ENCODE measurements around the gene UTP18. TPM values are rescaled to one million over a fixed set of nuclear protein-coding genes. Genes with fewer than 3 reads are reported as not detected.

The UTP18 gene
- total RNA-seq, 1 experiment from 2014 or later, result 64.2 TPM

DNA sequence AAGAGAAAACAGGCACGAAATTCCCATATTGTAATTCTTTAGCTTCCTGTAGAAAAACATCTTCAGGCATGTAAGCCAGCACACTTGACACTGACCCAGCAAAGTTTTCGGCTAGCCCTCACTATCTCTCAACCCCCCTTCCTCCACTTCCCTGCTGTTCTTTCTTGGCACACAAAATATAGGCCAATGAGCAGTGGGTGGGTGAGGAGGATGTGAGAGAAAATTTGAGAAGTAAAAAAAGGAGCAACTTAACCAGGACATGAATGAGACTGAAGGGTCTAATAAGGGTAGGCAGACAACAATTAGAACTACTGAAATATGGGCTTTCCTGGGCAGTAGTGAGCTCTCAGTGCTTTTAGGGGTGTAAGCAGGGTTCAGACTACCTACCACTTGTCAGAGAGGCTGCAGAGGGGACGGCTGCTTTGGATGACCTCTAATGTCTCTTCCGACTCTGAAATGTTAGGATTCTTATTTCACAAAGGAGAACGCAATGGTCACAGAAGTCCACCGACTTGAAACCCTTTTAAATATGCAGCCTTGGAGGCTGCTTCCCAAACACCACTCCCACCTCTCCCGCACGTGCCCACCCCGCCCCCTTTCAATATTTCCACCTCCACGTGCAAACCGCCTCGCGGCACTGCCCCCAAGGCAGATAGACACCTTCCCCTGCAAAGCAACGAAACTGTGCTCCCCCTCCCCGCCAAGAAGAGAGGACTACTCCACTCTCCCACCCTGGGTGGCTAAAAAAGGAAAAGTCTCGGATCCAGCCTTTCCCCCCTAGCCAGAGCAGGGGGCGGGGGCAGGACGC is 1.4 kb upstream of the UTP18 start:
- Histone ChIP-seq H3K9ac (ENCODE audit: low read length) (peak overlapping the region; percentile 97), H2AFZ (ENCODE audit: low read length) (peak overlapping the region; percentile 95), H3K4me1 (ENCODE audit: insufficient read depth, low read length) (peaks cover 36% of the 10 kb centered on the region), H3F3A (ENCODE audit: low read length, unreplicated experiment) (no peaks in the 10 kb centered on the region), H4K20me1 (ENCODE audit: low read length) (peaks cover 54% of the 10 kb centered on the region), H3K9me3 (ENCODE audit: low read length) (no peaks in the 10 kb centered on the region), H3K36me3 (ENCODE audit: low read depth, low read length) (peaks cover 32% of the 10 kb centered on the region; the same call in 1 of the 2 replicates), H3K27ac (ENCODE audit: low read length) (peak overlapping the region; percentile 91), H3K4me2 (ENCODE audit: low read length) (peak overlapping the region; percentile 87), H3K79me2 (ENCODE audit: low read length) (peaks cover 98% of the 10 kb centered on the region), H3K27me3 (ENCODE audit: low read length) (no peaks in the 10 kb centered on the region), H3K9me2 (replicated peaks; ENCODE audit: low read length) (no peaks in the 10 kb centered on the region), H3K4me3 (ENCODE audit: low read length) (peak overlapping the region; percentile 89)
- POLR2A ChIA-PET (ENCODE audit: unreplicated experiment), result interaction anchor here (0.6 kb wide), 1 partner anchor 14 kb away, joined by 4 read pairs; no protein-coding TSS in a partner anchor
- CTCF ChIA-PET, result no interaction called here
- intact Hi-C loops (cut with micrococcal nuclease), result no loop called here
- ATAC-seq (no peak), DNase-seq (peak; percentile 34)
- TSS peak; percentile 20 for BruUV-seq (replicated peaks)
- TF ChIP-seq EZH2phosphoT487 (IDR thresholded peaks at IDR 0.05; ENCODE audit: borderline replicate concordance, low read length) (no peak), EZH2 (IDR thresholded peaks at IDR 0.05; ENCODE audit: low read length, unreplicated experiment) (no peak)
- TF ChIP-seq, protein P1, sequence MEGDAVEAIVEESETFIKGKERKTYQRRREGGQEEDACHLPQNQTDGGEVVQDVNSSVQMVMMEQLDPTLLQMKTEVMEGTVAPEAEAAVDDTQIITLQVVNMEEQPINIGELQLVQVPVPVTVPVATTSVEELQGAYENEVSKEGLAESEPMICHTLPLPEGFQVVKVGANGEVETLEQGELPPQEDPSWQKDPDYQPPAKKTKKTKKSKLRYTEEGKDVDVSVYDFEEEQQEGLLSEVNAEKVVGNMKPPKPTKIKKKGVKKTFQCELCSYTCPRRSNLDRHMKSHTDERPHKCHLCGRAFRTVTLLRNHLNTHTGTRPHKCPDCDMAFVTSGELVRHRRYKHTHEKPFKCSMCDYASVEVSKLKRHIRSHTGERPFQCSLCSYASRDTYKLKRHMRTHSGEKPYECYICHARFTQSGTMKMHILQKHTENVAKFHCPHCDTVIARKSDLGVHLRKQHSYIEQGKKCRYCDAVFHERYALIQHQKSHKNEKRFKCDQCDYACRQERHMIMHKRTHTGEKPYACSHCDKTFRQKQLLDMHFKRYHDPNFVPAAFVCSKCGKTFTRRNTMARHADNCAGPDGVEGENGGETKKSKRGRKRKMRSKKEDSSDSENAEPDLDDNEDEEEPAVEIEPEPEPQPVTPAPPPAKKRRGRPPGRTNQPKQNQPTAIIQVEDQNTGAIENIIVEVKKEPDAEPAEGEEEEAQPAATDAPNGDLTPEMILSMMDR (conservative IDR thresholded peaks at IDR 0.05; ENCODE audit: low read depth, low read length), result no peak

DNA sequence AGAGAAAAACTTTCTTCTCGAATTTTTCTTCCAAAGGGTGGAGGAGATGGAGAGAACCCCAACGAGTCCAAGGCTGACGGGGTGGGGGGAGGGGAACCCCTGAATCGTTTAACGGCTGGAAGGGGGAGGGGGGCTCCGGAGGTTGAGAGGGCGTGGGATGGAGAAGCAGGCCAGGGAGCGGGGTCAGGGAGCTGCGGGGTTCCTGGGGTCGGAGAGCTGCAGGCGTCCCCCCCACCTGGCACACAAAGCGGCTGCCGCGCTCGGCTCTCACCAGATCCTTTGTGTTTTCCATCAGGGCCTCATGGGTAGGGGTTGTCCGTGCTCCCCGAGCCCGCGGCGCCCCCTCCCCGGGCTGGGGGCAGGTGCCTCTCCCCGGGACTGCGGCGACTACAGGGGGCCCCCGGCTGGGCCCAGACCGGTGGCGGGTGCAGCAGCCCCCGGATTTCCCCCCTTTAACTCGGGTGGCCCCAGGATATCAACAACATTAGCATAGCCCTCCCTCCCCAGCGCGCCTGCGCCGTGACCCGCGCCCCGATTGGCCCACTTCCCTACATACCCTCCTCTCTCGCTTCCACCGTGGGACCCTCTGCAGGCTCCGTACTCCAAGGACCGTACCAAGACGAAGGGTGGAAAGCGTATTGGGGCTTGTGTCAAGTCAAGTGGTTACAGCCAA is 646 bp upstream of the UTP18 start, which contains the start of gene MBTD1:
TSS of gene MBTD1 (minus strand) at position 486 of the 673 bp plus-strand sequence. CDS start 34,888 bp downstream, outside the sequence.
- Histone ChIP-seq H3K4me1 (ENCODE audit: insufficient read depth, low read length) (peaks cover 41% of the 10 kb centered on the region), H3K9me3 (ENCODE audit: low read length) (no peaks in the 10 kb centered on the region), H3K79me2 (ENCODE audit: low read length) (peaks cover 98% of the 10 kb centered on the region), H3K27me3 (ENCODE audit: low read length) (no peaks in the 10 kb centered on the region), H2AFZ (ENCODE audit: low read length) (peak within 1 kb of the TSS; percentile 95), H3K4me3 (ENCODE audit: low read length) (peak within 1 kb of the TSS; percentile 89), H3K4me2 (ENCODE audit: low read length) (peak within 1 kb of the TSS; percentile 87), H3K9me2 (replicated peaks; ENCODE audit: low read length) (no peaks in the 10 kb centered on the region), H3K27ac (ENCODE audit: low read length) (peak within 1 kb of the TSS; percentile 91), H4K20me1 (ENCODE audit: low read length) (peaks cover 57% of the 10 kb centered on the region), H3K9ac (ENCODE audit: low read length) (peak within 1 kb of the TSS; percentile 97), H3F3A (ENCODE audit: low read length, unreplicated experiment) (no peaks in the 10 kb centered on the region), H3K36me3 (ENCODE audit: low read depth, low read length) (peaks cover 28% of the 10 kb centered on the region; the same call in 1 of the 2 replicates)
- POLR2A ChIA-PET (ENCODE audit: unreplicated experiment), result no interaction called here
- intact Hi-C loops (cut with micrococcal nuclease), result loop anchor here (5.0 kb wide), 1 partner anchor 92 kb away; the partner anchor contains the start of gene NME2
- CTCF ChIA-PET, result no interaction called here
- no peak for TF ChIP-seq EZH2phosphoT487 (IDR thresholded peaks at IDR 0.05; ENCODE audit: borderline replicate concordance, low read length)
- TF ChIP-seq EZH2 (IDR thresholded peaks at IDR 0.05; ENCODE audit: low read length, unreplicated experiment), result no peak
- TF ChIP-seq, protein P1 (conservative IDR thresholded peaks at IDR 0.05; ENCODE audit: low read depth, low read length), result no peak
- DNase-seq (peak; percentile 95), ATAC-seq (peak; percentile 79)
- no TSS peak for BruUV-seq (replicated peaks)
